BJ (cell line): Measurements from ENCODE around the gene TGFB1. TPM values are rescaled to one million over a fixed set of nuclear protein-coding genes. Genes with fewer than 3 reads are reported as not detected.

Source experiments
- CTCF ChIA-PET: fragments of 350-600 bp; formaldehyde crosslinking; extraction: SDS; loops from one replicate; lab custom pipeline; 2021; ENCODE audit warnings: antibody characterized with exemption, inconsistent platforms; lab: Yijun Ruan, JAX
- POLR2A ChIA-PET: fragments of 300-600 bp; sonication (Branson Sonifier 250); formaldehyde crosslinking; extraction: SDS; loops from one replicate; lab custom pipeline; 2021; ENCODE audit warnings: antibody characterized with exemption; lab: Charles Lee
- DNase-seq: peaks from one replicate; pipeline ENCODE4 v3.0.0-alpha.2; 2011; ENCODE audit warnings: low read depth
- H3K27me3 ChIP-seq: 2 replicates; pipeline ENCODE4 v1.6.0; 2011; ENCODE audit warnings: low read length; ENCODE audit not compliant: control insufficient read depth, insufficient read depth
- H3K36me3 ChIP-seq: 2 replicates; pipeline ENCODE4 v1.5.1; 2011; ENCODE audit warnings: low read length; ENCODE audit not compliant: control insufficient read depth, insufficient read depth
- H3K4me3 ChIP-seq: 2 replicates; pipeline ENCODE4 v1.5.1; 2011; ENCODE audit warnings: low read depth, mild to moderate bottlenecking, control low read depth, low read length
- polyA plus RNA-seq: library from polyadenylated mRNA; depleted of rRNA; stranded (reverse); fragments of >200 nt; gene quantifications from 2 replicates; pipeline ENCODE4 v1.2.3, GENCODE V29; 2011
- TF ChIP-seq, protein P1 (sequence below): IDR thresholded peaks from 2 replicates; pipeline ENCODE4 v1.5.1; 2011; ENCODE audit warnings: low read depth, mild to moderate bottlenecking, control low read depth, inconsistent platforms, low read length, moderate library complexity; ENCODE audit not compliant: insufficient read depth

Gene TGFB1
- polyA plus RNA-seq, 1 experiment: 11.2 TPM

DNA sequence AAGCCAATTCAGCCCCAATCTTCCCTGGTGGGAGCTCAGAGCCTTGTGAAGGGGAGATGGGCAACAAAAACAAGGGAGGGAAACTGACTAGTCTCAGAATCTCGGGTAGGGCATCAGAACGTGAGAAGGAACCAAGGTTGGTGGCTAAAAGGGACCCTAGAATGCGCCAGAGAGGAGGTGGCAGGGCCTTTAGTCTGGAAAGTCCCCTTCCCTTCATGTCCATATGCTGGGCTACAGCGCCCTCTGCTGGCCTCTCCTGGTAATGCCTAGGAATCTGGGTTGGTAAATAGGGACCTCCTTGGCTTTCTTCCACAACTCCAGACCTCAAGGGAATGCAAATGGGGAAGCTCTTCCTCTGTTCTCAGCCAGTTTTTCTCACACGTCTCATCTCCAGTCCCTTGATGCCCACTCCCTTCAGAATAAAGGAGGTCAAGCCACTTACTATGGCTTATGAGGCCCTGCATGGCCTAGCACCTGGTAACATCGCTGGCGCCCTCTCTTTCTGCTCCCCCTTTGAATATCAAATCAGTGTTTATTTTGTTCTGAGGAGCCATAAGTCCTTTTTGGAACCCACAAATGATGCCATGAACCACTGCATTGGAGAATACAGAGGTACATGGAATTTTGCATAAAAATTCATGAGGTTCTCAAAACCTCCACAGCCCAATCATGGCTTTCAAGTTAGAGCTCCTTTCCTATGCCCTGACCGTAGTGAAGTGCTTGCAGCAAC, 45.1 kb downstream of the TGFB1 start:
- no peak overlapping the region for H3K4me3 ChIP-seq

GRCh38 chr19:41307954-41308449, 45.7 kb downstream of the TGFB1 start:
- POLR2A ChIA-PET: no interaction called here
- CTCF ChIA-PET: interaction anchor here (0.7 to 5.3 kb wide), 25 partner anchors 9 to 354 kb away, joined by 3 to 83 read pairs (median 4); partner anchors contain the start of genes B9D2 and HNRNPUL1
- DNase-seq: no peak
- Histone ChIP-seq H3K27me3 (no peaks in the 10 kb centered on the region), H3K36me3 (peaks cover 36% of the 10 kb centered on the region), H3K4me3 (no peak overlapping the region)
- TF ChIP-seq, protein P1, sequence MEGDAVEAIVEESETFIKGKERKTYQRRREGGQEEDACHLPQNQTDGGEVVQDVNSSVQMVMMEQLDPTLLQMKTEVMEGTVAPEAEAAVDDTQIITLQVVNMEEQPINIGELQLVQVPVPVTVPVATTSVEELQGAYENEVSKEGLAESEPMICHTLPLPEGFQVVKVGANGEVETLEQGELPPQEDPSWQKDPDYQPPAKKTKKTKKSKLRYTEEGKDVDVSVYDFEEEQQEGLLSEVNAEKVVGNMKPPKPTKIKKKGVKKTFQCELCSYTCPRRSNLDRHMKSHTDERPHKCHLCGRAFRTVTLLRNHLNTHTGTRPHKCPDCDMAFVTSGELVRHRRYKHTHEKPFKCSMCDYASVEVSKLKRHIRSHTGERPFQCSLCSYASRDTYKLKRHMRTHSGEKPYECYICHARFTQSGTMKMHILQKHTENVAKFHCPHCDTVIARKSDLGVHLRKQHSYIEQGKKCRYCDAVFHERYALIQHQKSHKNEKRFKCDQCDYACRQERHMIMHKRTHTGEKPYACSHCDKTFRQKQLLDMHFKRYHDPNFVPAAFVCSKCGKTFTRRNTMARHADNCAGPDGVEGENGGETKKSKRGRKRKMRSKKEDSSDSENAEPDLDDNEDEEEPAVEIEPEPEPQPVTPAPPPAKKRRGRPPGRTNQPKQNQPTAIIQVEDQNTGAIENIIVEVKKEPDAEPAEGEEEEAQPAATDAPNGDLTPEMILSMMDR: no peak

More for the DNA sequence above, 45.1 kb downstream of the TGFB1 start:
- Histone ChIP-seq H3K36me3 (peaks cover 32% of the 10 kb centered on the region), H3K27me3 (no peaks in the 10 kb centered on the region)
- ChIA-PET POLR2A (no interaction called here), CTCF (interaction anchor here (0.6 to 5.3 kb wide), 35 partner anchors 9 to 355 kb away, joined by 3 to 83 read pairs (median 4); partner anchors contain the start of genes B3GNT8, B9D2, DMAC2 and HNRNPUL1)
- no peak for DNase-seq
- TF ChIP-seq, protein P1: peak; percentile 95

DNA sequence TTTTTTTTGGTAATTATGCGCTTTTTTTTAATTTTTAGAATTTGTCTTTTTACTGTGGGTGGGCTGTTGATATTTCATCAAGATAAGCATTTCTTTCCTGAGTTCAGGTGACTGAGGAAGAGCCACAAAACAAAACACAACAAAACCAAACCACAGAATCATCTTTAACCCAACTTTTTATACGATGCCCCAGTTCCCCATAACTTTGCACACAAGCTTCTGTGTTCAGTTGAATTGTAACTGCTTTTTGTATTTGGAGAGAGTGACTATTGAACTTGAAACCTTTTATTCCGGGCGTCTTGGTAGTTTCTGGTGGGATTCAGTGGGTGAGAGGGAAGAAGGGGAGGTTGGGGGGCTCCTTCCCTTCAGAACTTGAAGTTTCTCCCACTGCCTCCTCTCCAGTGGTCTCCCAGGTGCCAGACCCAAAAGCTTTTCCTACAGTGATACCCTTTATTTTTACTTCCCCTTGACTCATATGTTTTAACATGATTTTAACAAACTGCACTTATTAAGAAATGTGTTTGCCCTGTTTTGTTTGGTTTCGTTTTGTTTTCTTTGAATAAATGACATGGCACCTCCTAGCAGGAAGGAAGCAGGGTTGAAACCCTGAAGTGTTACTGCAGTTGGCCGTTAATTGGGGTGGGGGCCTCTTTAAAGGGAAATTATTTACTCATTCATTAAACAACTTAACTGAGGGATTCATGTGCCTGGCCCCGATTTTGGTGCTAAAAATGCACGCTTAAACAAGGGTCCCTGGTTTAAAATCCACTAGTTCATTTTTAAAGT, 46.4 kb downstream of the TGFB1 start:
- DNase-seq: no peak
- Histone ChIP-seq H3K36me3 (peaks cover 37% of the 10 kb centered on the region), H3K27me3 (no peaks in the 10 kb centered on the region), H3K4me3 (no peak overlapping the region)
- CTCF ChIA-PET: interaction anchor here (0.7 to 5.3 kb wide), 16 partner anchors 10 to 178 kb away, joined by 3 to 83 read pairs (median 4); partner anchors contain the start of genes B9D2 and HNRNPUL1
- POLR2A ChIA-PET: no interaction called here
- TF ChIP-seq, protein P1: no peak

DNA sequence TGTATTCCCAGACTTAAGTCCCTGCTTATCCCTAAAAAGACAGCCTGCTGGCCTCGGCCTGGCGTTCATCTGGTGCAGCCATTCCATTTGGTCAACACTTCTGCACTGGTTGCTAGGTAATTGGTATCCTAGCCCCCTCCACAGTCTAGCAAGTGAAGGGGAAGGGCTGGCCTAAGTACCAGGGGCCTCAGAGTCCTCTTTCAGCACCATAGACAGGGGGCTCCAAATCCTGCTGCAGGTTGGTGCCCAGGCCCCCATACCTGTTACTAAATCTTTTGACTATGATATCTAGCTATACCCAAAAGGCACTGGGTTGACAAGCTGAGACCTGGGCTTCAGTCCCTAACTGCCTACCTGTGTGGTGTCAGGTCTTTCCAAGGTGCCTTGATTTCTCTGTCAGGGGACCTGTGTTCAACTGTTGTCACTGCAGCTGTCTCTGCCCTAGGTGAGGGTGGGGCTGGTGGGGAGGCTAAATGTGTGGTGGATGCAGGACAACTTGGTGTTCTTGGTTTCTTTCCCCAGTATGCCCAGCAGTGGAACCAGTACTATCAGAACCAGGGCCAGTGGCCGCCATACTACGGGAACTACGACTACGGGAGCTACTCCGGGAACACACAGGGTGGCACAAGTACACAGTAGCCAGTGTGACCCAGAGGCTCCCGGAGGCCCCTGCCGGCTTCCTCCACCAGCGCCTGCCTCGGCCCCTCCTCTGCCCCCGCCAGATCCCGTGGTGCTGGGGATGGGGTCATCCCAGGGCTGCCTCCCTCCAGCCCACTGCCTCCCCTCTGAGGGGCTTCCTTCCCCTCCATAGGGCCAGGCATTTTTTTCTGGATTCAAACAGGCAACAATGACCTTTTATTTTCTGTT, 47.6 kb downstream of the TGFB1 start:
- ChIA-PET CTCF (interaction anchor here (1.0 to 5.3 kb wide), 6 partner anchors 10 to 179 kb away, joined by 3 to 83 read pairs (median 4); partner anchors contain the start of gene HNRNPUL1), POLR2A (no interaction called here)
- no peaks in the 10 kb centered on the region for H3K27me3 ChIP-seq
- DNase-seq: no peak
- H3K4me3 ChIP-seq: no peak overlapping the region
- TF ChIP-seq, protein P1: no peak
- H3K36me3 ChIP-seq: peaks cover 41% of the 10 kb centered on the region
